DOHH2 (cell line): ENCODE measurements around the gene PCYT2.
A peak's percentile ranks its signal among the peaks of the same experiment; 100 is the strongest.

Source experiments
- H3F3A ChIP-seq: fragments of 200-600 bp; sonication (generic), shearing (Covaris generic); 2 replicates; pipeline ENCODE4 v1.6.0; 2016; ENCODE audit warnings: antibody characterized with exemption, mild to moderate bottlenecking; ENCODE audit not compliant: control insufficient read depth, insufficient read depth
- H3K27ac ChIP-seq: fragments of 200-600 bp; sonication (generic); 2 replicates; pipeline ENCODE4 v1.5.1; 2014; ENCODE audit warnings: low read depth, mild to moderate bottlenecking, low read length, moderate library complexity
- H3K27me3 ChIP-seq: fragments of 200-600 bp; sonication (generic); 2 replicates; pipeline ENCODE4 v1.6.1; 2014; ENCODE audit warnings: mild to moderate bottlenecking, low read length, mixed read lengths; ENCODE audit not compliant: control insufficient read depth
- H3K36me3 ChIP-seq: fragments of 200-600 bp; sonication (generic); 2 replicates; pipeline ENCODE4 v1.6.1; 2014; ENCODE audit warnings: mild to moderate bottlenecking, low read length, moderate library complexity, mixed read lengths; ENCODE audit not compliant: control insufficient read depth
- H3K4me1 ChIP-seq: fragments of 200-600 bp; sonication (generic); 2 replicates; pipeline ENCODE4 v1.6.1; 2014; ENCODE audit warnings: mild to moderate bottlenecking, low read length, mixed read lengths; ENCODE audit not compliant: control insufficient read depth
- H3K4me2 ChIP-seq: fragments of 200-600 bp; sonication (generic); 2 replicates; pipeline ENCODE4 v1.6.0; 2014; ENCODE audit warnings: mild to moderate bottlenecking, low read length, moderate library complexity
- H3K4me3 ChIP-seq: fragments of 200-600 bp; sonication (generic); 2 replicates; pipeline ENCODE4 v1.5.1; 2014; ENCODE audit warnings: mild to moderate bottlenecking, low read length, mixed read lengths
- H3K79me2 ChIP-seq: fragments of 200-600 bp; sonication (generic); 2 replicates; pipeline ENCODE4 v1.6.1; 2014; ENCODE audit warnings: mild to moderate bottlenecking, low read length, mixed read lengths; ENCODE audit not compliant: control insufficient read depth
- H3K9me2 ChIP-seq: fragments of 200-600 bp; sonication (generic); replicated peaks from 2 replicates; pipeline ENCODE4 v1.6.1; 2014; ENCODE audit warnings: mild to moderate bottlenecking, low read length, mixed read lengths; ENCODE audit not compliant: control insufficient read depth
- H3K9me3 ChIP-seq: fragments of 200-600 bp; sonication (generic); 2 replicates; pipeline ENCODE4 v1.6.1; 2014; ENCODE audit warnings: antibody characterized with exemption, low read length, mixed read lengths; ENCODE audit not compliant: control insufficient read depth, insufficient read depth
- H4K20me1 ChIP-seq: fragments of 200-600 bp; sonication (generic); 2 replicates; pipeline ENCODE4 v1.6.0; 2014; ENCODE audit warnings: low read depth, mild to moderate bottlenecking, antibody characterized with exemption, low read length, moderate library complexity; ENCODE audit not compliant: control insufficient read depth, insufficient read depth
- EZH2phosphoT487 ChIP-seq: fragments of 200-600 bp; sonication (generic); IDR thresholded peaks from 2 replicates; pipeline ENCODE4 v1.6.1; 2017; ENCODE audit warnings: borderline replicate concordance, mild to moderate bottlenecking, antibody characterized with exemption, low read length, moderate library complexity, mixed read lengths
- TF ChIP-seq, protein P1 (sequence below): fragments of 200-600 bp; sonication (generic); IDR thresholded peaks from one replicate; pipeline ENCODE4 v1.5.1; 2014; ENCODE audit warnings: antibody characterized with exemption, mild to moderate bottlenecking, low read depth, low read length; ENCODE audit not compliant: poor library complexity, severe bottlenecking

Gene PCYT2

DNA sequence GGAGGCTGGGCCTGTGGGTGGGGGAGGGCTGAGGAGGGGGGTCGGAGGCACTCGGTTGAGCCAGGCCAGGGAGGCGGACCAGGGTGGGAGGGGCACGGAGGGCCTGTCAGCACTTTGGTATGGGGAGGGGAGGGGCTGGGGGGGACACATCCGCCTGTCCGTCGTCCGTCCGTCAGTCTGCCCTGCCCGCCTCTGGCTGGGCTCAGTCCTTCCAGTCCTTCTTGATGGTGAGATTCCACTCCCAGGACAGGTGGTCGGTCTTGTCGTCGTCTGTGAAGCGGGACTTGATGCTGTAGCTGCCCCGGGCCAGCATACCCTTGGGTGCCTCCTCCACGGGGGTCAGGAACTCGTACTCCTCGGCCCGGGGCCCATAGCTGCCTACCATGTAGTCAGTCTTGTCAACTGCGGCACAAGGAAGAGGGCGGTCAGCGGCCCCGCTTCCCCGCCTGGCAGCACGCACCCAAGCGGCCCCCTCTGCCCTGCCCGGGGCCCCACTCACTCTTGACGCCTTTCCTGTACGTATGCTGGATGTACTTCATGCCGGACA, 42.5 kb downstream of the PCYT2 start:
- Histone ChIP-seq H3K27ac (no peak overlapping the region), H3K9me3 (no peaks in the 10 kb centered on the region), H3K9me2 (no peaks in the 10 kb centered on the region), H3K4me1 (peaks cover 59% of the 10 kb centered on the region), H4K20me1 (no peaks in the 10 kb centered on the region), H3K36me3 (peaks cover 76% of the 10 kb centered on the region), H3F3A (peaks cover 44% of the 10 kb centered on the region), H3K4me2 (peak overlapping the region; percentile 86), H3K27me3 (no peaks in the 10 kb centered on the region), H3K4me3 (0 out of 2 replicates have a peak overlapping the region, but pooled peaks have one; percentile 97), H3K79me2 (peaks cover 62% of the 10 kb centered on the region)
- no peak for TF ChIP-seq EZH2phosphoT487
- TF ChIP-seq, protein P1, sequence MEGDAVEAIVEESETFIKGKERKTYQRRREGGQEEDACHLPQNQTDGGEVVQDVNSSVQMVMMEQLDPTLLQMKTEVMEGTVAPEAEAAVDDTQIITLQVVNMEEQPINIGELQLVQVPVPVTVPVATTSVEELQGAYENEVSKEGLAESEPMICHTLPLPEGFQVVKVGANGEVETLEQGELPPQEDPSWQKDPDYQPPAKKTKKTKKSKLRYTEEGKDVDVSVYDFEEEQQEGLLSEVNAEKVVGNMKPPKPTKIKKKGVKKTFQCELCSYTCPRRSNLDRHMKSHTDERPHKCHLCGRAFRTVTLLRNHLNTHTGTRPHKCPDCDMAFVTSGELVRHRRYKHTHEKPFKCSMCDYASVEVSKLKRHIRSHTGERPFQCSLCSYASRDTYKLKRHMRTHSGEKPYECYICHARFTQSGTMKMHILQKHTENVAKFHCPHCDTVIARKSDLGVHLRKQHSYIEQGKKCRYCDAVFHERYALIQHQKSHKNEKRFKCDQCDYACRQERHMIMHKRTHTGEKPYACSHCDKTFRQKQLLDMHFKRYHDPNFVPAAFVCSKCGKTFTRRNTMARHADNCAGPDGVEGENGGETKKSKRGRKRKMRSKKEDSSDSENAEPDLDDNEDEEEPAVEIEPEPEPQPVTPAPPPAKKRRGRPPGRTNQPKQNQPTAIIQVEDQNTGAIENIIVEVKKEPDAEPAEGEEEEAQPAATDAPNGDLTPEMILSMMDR, result no peak

DNA sequence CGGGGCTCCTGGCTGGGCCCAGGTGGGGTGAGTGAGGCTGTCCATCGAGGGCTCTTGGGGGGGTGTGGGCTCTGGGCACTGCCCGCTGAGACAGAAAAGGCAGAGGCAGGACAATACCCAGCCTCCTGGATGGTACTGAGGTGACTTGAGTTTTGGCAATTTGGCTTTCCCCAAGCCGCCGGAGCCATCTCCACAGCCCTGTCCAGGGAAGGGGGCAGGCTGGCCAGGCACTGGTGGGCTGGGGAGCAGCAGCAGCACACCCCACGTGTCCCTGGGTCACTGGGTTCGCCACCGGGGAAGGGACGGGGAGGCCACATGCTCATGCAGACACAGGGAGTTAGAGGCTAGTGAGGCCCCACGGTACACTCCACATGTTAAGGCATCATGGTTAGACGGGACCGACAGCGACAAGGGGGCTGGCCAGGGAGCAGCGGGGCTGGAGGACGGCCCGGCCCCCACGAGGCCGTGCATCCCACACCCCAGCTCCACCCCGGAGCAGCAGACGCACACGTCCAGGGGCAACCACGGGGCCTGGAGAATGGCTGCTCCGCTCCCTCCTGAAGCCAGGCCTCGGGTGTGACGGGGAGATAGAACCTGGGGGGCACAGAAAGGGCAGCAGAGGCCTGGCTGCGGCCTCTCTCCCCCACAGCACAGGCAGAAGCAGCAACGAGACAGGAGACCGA, 43.1 kb downstream of the PCYT2 start:
- H3K9me2 ChIP-seq, result no peaks in the 10 kb centered on the region
- H3K9me3 ChIP-seq, result no peaks in the 10 kb centered on the region
- peaks cover 68% of the 10 kb centered on the region for H3K79me2 ChIP-seq
- H3K36me3 ChIP-seq, result peaks cover 81% of the 10 kb centered on the region
- no peak overlapping the region for H3K4me2 ChIP-seq
- no peaks in the 10 kb centered on the region for H3K27me3 ChIP-seq
- H3K4me1 ChIP-seq, result peaks cover 59% of the 10 kb centered on the region
- H4K20me1 ChIP-seq, result 0 out of 2 replicates have a peak, but pooled peaks cover 4% of the 10 kb centered on the region
- H3K27ac ChIP-seq, result no peak overlapping the region
- TF ChIP-seq EZH2phosphoT487, result no peak
- TF ChIP-seq, protein P1, result no peak
- H3K4me3 ChIP-seq, result no peak overlapping the region
- peaks cover 40% of the 10 kb centered on the region for H3F3A ChIP-seq

DNA sequence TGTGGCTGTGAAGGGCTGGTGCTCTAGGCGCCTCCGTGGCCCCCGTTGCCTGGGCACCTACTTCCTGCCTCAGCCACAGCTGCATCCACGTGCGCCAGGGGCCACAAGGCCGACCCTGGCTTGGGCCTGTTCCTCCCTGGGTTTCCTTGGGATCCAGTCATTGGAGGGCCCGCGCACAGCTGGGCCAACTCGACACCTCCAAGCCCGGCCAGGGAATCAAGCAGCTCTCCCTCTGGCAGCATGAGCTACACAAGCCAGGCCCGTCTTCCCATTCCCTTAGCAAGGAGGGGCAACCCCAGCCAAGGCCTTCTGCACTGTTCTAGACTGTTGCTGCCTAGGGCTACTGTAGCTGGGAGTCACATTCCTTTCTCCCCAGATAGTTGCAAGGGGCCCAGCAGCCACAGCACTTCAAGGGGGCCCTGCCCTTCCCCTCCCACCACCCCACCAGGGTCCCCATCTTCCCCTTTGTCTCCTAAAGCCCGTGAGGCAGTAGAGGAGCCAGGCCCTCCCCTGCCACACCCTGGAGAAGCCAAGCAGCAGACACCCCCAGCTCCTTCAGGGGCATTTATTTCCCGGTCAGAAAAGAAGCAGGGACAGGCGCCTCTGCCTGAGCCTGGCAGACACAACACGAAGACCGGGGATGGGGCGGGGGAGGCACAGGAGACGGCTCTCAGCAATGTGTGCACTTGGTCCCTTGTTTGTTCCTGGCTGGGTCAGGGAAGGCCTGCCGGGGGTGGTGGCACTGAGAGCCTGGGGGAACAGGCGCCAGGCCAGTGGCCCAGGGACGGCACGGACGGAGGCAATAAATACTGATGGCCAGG, 43.8 kb downstream of the PCYT2 start:
- no peak overlapping the region for H3K4me3 ChIP-seq
- H3K4me1 ChIP-seq, result peaks cover 59% of the 10 kb centered on the region
- H3F3A ChIP-seq, result peaks cover 35% of the 10 kb centered on the region
- peaks cover 83% of the 10 kb centered on the region for H3K36me3 ChIP-seq
- H3K27ac ChIP-seq, result peak overlapping the region; percentile 36
- H3K4me2 ChIP-seq, result peak overlapping the region; percentile 2; the same call in 1 of the 2 replicates
- H3K79me2 ChIP-seq, result peaks cover 68% of the 10 kb centered on the region
- TF ChIP-seq, protein P1, result no peak
- no peak for TF ChIP-seq EZH2phosphoT487
- 0 out of 2 replicates have a peak, but pooled peaks cover 5% of the 10 kb centered on the region for H4K20me1 ChIP-seq
- H3K27me3 ChIP-seq, result no peaks in the 10 kb centered on the region
- H3K9me2 ChIP-seq, result no peaks in the 10 kb centered on the region
- H3K9me3 ChIP-seq, result no peaks in the 10 kb centered on the region
